ENCODE measurements around the gene MAGI1.
"Not testable (repeated sequence)": the region's sequence is repeated elsewhere in the genome, so short reads cannot be mapped to it uniquely, and the experiment has no call there.

Gene MAGI1

GRCh38 chr3:65902304-65902793 lies 136.4 kb downstream of the MAGI1 start:
- ATAC-seq: no peak

GRCh38 chr3:65901226-65901625 lies 137.5 kb downstream of the MAGI1 start:
- ATAC-seq: no peak

GRCh38 chr3:65899226-65899625 lies 139.5 kb downstream of the MAGI1 start:
- ATAC-seq: no peak

GRCh38 chr3:65897766-65898165 lies 141.0 kb downstream of the MAGI1 start:
- ATAC-seq: no peak

- no peak for ATAC-seq
Measured at GRCh38 chr3:65896321-65896720, 142.4 kb downstream of the MAGI1 start.

- ATAC-seq: no peak
Measured at GRCh38 chr3:65894679-65895453, 143.9 kb downstream of the MAGI1 start.

GRCh38 chr3:65894126-65894525 lies 144.6 kb downstream of the MAGI1 start:
- ATAC-seq: no peak

GRCh38 chr3:65893631-65894030 lies 145.1 kb downstream of the MAGI1 start:
- no peak for ATAC-seq

- not testable (repeated sequence) for ATAC-seq
Measured at GRCh38 chr3:65891477-65891876, 147.2 kb downstream of the MAGI1 start.

- ATAC-seq: no peak
Measured at GRCh38 chr3:65890328-65890727, 148.4 kb downstream of the MAGI1 start.

GRCh38 chr3:65889707-65890099 lies 149.0 kb downstream of the MAGI1 start:
- no peak for ATAC-seq

GRCh38 chr3:65888980-65889706 lies 149.6 kb downstream of the MAGI1 start:
- no peak for ATAC-seq

GRCh38 chr3:65888196-65888595 lies 150.5 kb downstream of the MAGI1 start:
- ATAC-seq: no peak

GRCh38 chr3:65886391-65886790 lies 152.3 kb downstream of the MAGI1 start:
- no peak for ATAC-seq

GRCh38 chr3:65884071-65884470 lies 154.6 kb downstream of the MAGI1 start:
- ATAC-seq: no peak

- ATAC-seq: no peak
Measured at GRCh38 chr3:65883613-65884012, 155.1 kb downstream of the MAGI1 start.

GRCh38 chr3:65880350-65880749 lies 158.4 kb downstream of the MAGI1 start:
- ATAC-seq: no peak

GRCh38 chr3:65879372-65879771 lies 159.3 kb downstream of the MAGI1 start:
- no peak for ATAC-seq

GRCh38 chr3:65878831-65879230 lies 159.9 kb downstream of the MAGI1 start:
- ATAC-seq: no peak

- no peak for ATAC-seq
Measured at GRCh38 chr3:65877160-65877559, 161.6 kb downstream of the MAGI1 start.

GRCh38 chr3:65876028-65876420 lies 162.7 kb downstream of the MAGI1 start:
- no peak for ATAC-seq

GRCh38 chr3:65875393-65876027 lies 163.2 kb downstream of the MAGI1 start:
- no peak for ATAC-seq

GRCh38 chr3:65873869-65874268 lies 164.8 kb downstream of the MAGI1 start:
- ATAC-seq: no peak

GRCh38 chr3:65873028-65873427 lies 165.7 kb downstream of the MAGI1 start:
- ATAC-seq: no peak
